ENCODE measurements around the gene TSPO2. TPM values are rescaled to one million over a fixed set of nuclear protein-coding genes. Genes with fewer than 3 reads are reported as not detected.
A peak's percentile ranks its signal among the peaks of the same experiment; 100 is the strongest.
"Not testable (repeated sequence)": the region's sequence is repeated elsewhere in the genome, so short reads cannot be mapped to it uniquely, and the experiment has no call there.

Gene TSPO2
- polyA plus RNA-seq, 1 donor (not counting 4 experiments of a cell fraction or from before 2014, with no cell fraction given) = not detected

GRCh38 chr6:41006217-41006616, 36.0 kb upstream of the TSPO2 start:
- DNase-seq (ENCODE audit: low read depth, low spot score); H3K27me3 ChIP-seq (ENCODE audit: control insufficient read depth, extremely low read depth, insufficient read depth, low read length); H3K4me3 ChIP-seq (ENCODE audit: control insufficient read depth in 2 of 3, extremely low read depth in 1 of 3, insufficient read depth in 2 of 3, low read depth in 1 of 3, low read length in 3 of 3); H3K27ac ChIP-seq (ENCODE audit: control insufficient read depth, insufficient read depth, low read length); H3K9me3 ChIP-seq (ENCODE audit: control insufficient read depth, low read depth, low read length); H3K4me2 ChIP-seq (ENCODE audit: control insufficient read depth, extremely low read depth, insufficient read depth, low read depth, low read length); H3K79me2 ChIP-seq (ENCODE audit: control insufficient read depth, insufficient read depth, low read length); H3K9me1 ChIP-seq (ENCODE audit: control insufficient read depth, extremely low read depth, insufficient read depth, low read length); H3K4me1 ChIP-seq (ENCODE audit: control insufficient read depth, extremely low read depth, insufficient read depth, low read length); H4K20me1 ChIP-seq (ENCODE audit: control insufficient read depth, extremely low read depth, insufficient read depth, low read length); H2AFZ ChIP-seq (ENCODE audit: control insufficient read depth, low read length); dilution Hi-C loops (cut with MboI; ENCODE audit: extremely low pct_ligation_motif_present, low sequenced_read_pairs); H3K9ac ChIP-seq (ENCODE audit: control insufficient read depth, extremely low read depth, insufficient read depth, low read length); H3K36me3 ChIP-seq (ENCODE audit: control insufficient read depth in 2 of 2, extremely low read depth in 1 of 2, insufficient read depth in 2 of 2, low read length in 2 of 2): not testable (repeated sequence)
- TF ChIP-seq, protein P1, sequence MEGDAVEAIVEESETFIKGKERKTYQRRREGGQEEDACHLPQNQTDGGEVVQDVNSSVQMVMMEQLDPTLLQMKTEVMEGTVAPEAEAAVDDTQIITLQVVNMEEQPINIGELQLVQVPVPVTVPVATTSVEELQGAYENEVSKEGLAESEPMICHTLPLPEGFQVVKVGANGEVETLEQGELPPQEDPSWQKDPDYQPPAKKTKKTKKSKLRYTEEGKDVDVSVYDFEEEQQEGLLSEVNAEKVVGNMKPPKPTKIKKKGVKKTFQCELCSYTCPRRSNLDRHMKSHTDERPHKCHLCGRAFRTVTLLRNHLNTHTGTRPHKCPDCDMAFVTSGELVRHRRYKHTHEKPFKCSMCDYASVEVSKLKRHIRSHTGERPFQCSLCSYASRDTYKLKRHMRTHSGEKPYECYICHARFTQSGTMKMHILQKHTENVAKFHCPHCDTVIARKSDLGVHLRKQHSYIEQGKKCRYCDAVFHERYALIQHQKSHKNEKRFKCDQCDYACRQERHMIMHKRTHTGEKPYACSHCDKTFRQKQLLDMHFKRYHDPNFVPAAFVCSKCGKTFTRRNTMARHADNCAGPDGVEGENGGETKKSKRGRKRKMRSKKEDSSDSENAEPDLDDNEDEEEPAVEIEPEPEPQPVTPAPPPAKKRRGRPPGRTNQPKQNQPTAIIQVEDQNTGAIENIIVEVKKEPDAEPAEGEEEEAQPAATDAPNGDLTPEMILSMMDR (optimal IDR thresholded peaks at IDR 0.05 in 1 of 3, IDR thresholded peaks at IDR 0.05 in 1 of 3, conservative IDR thresholded peaks at IDR 0.05 in 1 of 3; ENCODE audit: extremely low read depth in 1 of 3, insufficient read depth in 2 of 3, low read length in 3 of 3) = peak; percentile 47 to 66 (median 47)
- peak; percentile 23 for FAIRE-seq

- H3K4me3 ChIP-seq (ENCODE audit: control insufficient read depth in 2 of 3, extremely low read depth in 1 of 3, insufficient read depth in 2 of 3, low read depth in 1 of 3, low read length in 3 of 3); H3K4me1 ChIP-seq (ENCODE audit: control insufficient read depth, extremely low read depth, insufficient read depth, low read length); H3K9ac ChIP-seq (ENCODE audit: control insufficient read depth, extremely low read depth, insufficient read depth, low read length); H4K20me1 ChIP-seq (ENCODE audit: control insufficient read depth, extremely low read depth, insufficient read depth, low read length); H3K4me2 ChIP-seq (ENCODE audit: control insufficient read depth, extremely low read depth, insufficient read depth, low read depth, low read length); H3K79me2 ChIP-seq (ENCODE audit: control insufficient read depth, insufficient read depth, low read length); H3K9me3 ChIP-seq (ENCODE audit: control insufficient read depth, low read depth, low read length); FAIRE-seq; dilution Hi-C loops (cut with MboI; ENCODE audit: extremely low pct_ligation_motif_present, low sequenced_read_pairs); DNase-seq (ENCODE audit: low read depth, low spot score); H2AFZ ChIP-seq (ENCODE audit: control insufficient read depth, low read length); H3K36me3 ChIP-seq (ENCODE audit: control insufficient read depth in 2 of 2, extremely low read depth in 1 of 2, insufficient read depth in 2 of 2, low read length in 2 of 2); H3K27me3 ChIP-seq (ENCODE audit: control insufficient read depth, extremely low read depth, insufficient read depth, low read length); H3K9me1 ChIP-seq (ENCODE audit: control insufficient read depth, extremely low read depth, insufficient read depth, low read length); H3K27ac ChIP-seq (ENCODE audit: control insufficient read depth, insufficient read depth, low read length): not testable (repeated sequence)
These were observed 35.3 kb upstream of the TSPO2 start for GRCh38 chr6:41006980-41007379.

GRCh38 chr6:41008011-41008410, 34.3 kb upstream of the TSPO2 start:
- no peaks in the 10 kb centered on the region for H3K4me1 ChIP-seq (ENCODE audit: control insufficient read depth, extremely low read depth, insufficient read depth, low read length)
- no peak overlapping the region for H3K4me2 ChIP-seq (ENCODE audit: control insufficient read depth, extremely low read depth, insufficient read depth, low read depth, low read length)
- no peak overlapping the region for H3K4me3 ChIP-seq (ENCODE audit: control insufficient read depth in 2 of 3, extremely low read depth in 1 of 3, insufficient read depth in 2 of 3, low read depth in 1 of 3, low read length in 3 of 3)
- H3K79me2 ChIP-seq (ENCODE audit: control insufficient read depth, insufficient read depth, low read length) = no peaks in the 10 kb centered on the region
- TF ChIP-seq, protein P1 (optimal IDR thresholded peaks at IDR 0.05 in 1 of 3, IDR thresholded peaks at IDR 0.05 in 1 of 3, conservative IDR thresholded peaks at IDR 0.05 in 1 of 3; ENCODE audit: extremely low read depth in 1 of 3, insufficient read depth in 2 of 3, low read length in 3 of 3) = no peak
- TF ChIP-seq EZH2 (IDR thresholded peaks at IDR 0.05; ENCODE audit: low read length) = no peak
- H3K36me3 ChIP-seq (ENCODE audit: control insufficient read depth in 2 of 2, extremely low read depth in 1 of 2, insufficient read depth in 2 of 2, low read length in 2 of 2) = no peaks in the 10 kb centered on the region
- H3K9me3 ChIP-seq (ENCODE audit: control insufficient read depth, low read depth, low read length) = no peaks in the 10 kb centered on the region
- peaks cover 6% of the 10 kb centered on the region for H3K27me3 ChIP-seq (ENCODE audit: control insufficient read depth, extremely low read depth, insufficient read depth, low read length)
- no peak overlapping the region for H3K27ac ChIP-seq (ENCODE audit: control insufficient read depth, insufficient read depth, low read length)
- H4K20me1 ChIP-seq (ENCODE audit: control insufficient read depth, extremely low read depth, insufficient read depth, low read length) = no peaks in the 10 kb centered on the region
- FAIRE-seq = no peak
- H2AFZ ChIP-seq (ENCODE audit: control insufficient read depth, low read length) = no peak overlapping the region
- no peak for DNase-seq (ENCODE audit: low read depth, low spot score)
- no peak overlapping the region for H3K9ac ChIP-seq (ENCODE audit: control insufficient read depth, extremely low read depth, insufficient read depth, low read length)
- H3K9me1 ChIP-seq (ENCODE audit: control insufficient read depth, extremely low read depth, insufficient read depth, low read length) = no peaks in the 10 kb centered on the region
- dilution Hi-C loops (cut with MboI; ENCODE audit: extremely low pct_ligation_motif_present, low sequenced_read_pairs) = no loop called here

All from keratinocyte (primary cell).